ENCODE data around the gene WNT5B. TPM values are rescaled to one million over a fixed set of nuclear protein-coding genes. Genes with fewer than 3 reads are reported as not detected.
A peak's percentile ranks its signal among the peaks of the same experiment; 100 is the strongest.

Gene WNT5B
- total RNA-seq (2014; rRNA removed; shearing (Covaris generic)): 58.7 and 72.9 TPM in 2 replicates

DNA sequence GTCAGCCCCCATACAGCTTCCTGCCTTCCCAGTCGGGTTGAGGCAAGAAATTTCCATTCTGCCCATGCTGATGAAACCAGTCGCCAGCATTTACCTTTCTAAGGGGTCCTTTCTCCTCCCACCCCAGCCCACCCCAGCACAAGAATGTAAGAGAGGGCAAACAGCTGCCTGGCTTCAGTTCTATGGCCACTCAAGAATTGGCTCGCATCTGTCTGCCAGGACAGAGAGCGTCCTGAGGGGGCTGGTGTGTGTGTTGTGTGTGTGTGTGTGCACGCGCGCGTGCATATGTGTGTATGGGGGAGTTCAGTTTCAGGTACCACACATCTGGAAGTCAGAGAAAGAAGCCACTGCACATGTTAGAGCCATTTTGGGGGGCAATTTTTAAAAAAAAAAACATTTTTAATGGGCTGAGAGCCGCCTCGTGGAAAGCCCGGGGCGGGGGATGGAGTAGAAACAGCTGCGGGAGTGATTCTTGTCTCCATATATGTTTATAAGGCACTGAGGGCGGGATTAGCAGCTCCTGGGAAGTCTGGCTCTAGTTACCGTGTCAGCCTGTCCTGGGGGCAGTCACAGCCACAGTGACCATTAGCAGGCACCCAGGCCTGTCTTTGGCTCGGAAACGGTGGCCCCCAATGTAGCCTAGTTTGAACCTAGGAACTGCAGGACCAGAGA, at the start of gene WNT5B:
WNT5B (plus strand) TSS at position 566 of the 672 bp plus-strand sequence. CDS start 2,124 bp downstream, outside the sequence.
- DNase-seq (ENCODE audit: low read depth): no peak

- no peak for DNase-seq (ENCODE audit: low read depth)
Observed at GRCh38 chr12:1579651-1580435, 49.2 kb upstream of the WNT5B start.

DNA sequence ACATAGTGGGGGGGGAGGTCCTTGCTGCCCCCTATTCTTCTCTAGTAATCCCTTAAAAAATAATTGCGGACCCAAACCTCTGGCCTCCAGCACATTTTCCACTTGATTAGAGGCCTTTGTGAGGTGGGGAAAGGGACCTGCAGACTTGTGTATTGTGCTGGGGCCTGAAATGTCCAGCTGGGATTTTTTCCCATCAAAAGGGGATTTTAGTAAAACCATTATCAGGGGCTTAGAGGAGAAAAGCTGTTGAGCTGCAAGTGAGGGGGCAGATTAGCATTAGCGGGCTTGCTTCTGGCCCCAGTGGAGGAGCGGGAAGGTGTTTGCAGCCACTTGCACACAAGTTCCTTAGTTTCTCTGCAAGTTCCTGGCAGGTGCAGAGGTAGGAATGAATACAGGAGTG, 48.5 kb upstream of the WNT5B start:
- DNase-seq (ENCODE audit: low read depth): no peak

DNA sequence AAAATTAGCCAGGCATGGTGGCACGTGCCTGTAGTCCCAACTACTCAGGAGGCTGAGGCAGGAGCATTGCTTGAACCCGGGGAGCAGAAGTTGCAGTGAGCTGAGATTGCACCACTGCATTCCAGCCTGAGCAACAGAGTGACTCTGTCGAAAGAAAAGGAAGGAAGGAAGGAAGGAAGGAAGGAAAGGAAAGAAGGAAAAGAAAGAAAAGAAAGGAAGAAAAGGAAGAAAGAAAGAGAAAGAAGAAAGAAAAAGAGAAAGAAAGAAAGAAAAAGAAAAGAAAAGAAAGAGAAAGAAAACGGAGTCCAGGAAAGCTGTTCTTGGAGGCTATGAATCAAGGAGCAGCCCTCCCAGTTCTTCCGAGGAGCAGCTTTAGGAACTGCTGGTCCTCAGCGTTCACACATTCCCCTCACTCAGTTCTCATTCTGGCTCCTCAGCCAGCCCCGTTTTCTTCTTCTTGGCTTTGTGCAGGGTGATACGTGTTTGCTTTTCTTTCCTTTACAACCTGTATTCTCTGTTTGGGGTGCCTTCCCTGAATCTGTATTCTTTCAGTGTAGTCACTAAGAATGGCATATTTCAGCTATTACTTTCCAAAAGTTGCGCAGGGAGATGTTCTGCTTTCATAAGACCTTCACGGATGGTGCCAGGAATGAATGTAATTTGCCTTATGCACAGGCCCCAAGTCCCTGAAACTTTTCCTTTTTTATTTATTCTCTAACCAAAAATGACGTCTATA, 46.9 kb upstream of the WNT5B start:
- no peak for DNase-seq (ENCODE audit: low read depth)

- DNase-seq (ENCODE audit: low read depth): no peak
Observed at GRCh38 chr12:1582709-1583050, 46.4 kb upstream of the WNT5B start.

- DNase-seq (ENCODE audit: low read depth): peak; percentile 87
Observed at GRCh38 chr12:1583421-1584078, 45.5 kb upstream of the WNT5B start.

DNA sequence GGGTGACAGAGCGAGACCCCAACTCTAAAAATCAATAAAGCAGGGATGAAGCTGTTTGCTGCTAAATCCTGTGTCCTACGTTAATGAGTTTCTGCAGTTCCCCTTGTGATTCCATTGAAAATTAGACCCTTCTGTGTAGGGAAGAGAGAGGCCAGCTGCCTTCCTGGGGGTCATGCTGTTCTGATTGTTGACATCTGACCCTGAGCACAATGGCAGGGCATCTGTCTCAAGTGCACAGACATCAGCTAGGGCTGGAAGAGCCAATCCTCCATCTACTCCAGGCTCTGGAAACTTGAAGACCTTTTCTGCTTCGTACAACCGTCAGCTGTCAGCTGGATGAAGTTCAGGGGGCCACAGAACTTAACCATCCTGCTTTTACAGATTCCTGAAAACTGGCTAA, 44.7 kb upstream of the WNT5B start:
- DNase-seq (ENCODE audit: low read depth): no peak

DNA sequence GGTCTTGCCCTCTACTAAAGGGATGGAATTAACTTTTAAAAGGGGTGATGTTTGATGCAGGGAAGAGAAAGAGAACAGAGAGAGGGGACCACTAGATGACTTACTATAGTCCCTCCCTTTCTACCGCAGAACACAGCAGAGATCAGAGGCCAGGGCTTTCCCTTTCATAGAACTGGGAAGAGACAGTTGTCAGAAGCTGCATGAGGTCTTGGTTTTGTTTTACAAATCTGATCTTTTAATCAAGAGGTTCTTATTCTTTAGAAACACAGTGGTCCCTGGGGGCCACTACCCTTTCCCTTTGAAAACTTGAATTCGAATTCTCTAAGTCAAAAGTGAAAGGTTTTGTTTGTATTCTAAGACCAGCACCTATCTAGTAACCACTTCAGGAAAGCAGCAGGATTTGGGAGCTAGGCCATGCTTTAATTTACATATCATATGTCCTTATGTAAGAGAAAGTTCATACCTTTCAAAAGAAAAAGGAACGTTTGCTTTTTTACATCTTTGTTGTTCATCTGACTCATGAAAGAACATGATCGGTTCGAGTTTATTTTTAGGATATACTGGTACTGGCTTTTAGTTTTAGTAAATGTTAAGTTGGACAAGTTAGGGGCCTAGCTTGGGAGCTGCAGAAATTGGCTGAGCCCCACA, 41.0 kb upstream of the WNT5B start:
- no peak for DNase-seq (ENCODE audit: low read depth)

DNA sequence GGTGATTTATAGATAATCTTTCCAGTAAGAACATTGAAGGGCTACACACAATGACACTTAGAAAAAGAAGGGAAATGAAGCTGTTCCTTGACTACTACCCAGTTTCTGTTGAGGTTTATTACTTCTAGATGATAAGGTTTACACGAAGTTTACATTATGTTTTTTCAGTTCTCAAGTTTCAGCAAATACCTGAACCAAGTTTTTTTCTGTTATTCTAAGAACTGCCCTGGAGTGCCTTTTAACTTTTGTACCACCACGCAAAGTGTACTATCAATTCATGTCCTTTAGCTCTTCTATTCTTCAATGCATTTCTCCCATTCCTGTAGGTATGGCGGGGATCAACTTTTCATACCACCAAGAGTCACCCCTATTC, 40.5 kb upstream of the WNT5B start:
- no peak for DNase-seq (ENCODE audit: low read depth)

DNA sequence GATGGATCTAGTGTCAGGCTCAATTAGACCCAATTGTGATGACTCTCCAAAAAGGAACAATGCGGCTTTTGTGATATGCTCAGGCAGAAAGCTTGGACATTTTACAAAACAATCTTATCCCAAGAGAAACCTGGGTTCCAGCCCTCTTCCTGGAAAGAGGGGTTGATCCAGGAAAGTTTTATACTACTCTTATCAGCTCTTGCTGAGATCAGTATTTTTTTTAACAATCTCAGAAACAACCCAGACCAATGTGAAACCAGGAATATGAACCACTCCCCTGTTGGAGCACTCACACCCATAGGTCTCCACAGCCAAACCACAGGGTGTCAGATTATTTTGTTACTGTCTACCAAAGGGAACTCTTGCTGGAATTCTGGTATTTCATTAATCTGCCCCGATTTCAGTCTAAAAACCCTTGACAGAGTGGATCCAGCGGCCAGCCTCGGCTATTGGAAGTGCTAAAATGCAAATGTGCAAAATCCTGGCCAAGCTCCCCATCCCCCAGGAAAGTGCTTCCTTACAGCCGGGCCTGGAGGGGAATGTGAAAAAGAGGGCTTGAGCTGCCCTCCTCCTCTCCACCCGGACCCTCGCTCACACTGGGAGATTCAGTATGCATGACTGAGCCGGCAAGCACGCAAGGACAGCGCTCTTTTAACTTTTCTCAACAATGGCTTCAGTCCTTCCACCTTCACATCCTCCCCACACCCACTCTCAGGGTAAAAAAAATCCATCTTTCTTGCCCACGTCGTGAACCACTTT, 38.6 kb upstream of the WNT5B start:
- DNase-seq (ENCODE audit: low read depth): peak; percentile 42

DNA sequence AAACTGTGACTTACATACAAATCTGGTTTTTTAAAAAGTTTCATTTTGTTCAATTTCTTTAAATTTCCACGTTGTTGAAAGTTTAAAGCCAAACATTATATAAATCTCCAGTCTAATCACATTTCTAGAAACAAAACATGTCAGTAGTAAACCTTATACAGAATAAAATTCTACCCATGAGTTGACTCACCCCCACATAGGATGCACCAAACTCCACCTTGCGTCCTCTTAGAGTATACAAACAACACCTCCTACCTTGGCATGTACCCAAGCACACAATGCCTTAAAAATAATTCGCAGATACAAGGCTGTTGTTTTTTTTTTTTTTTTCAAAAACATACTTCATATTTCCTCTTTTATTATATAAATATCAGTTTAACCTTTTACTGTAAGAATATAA, 38.0 kb upstream of the WNT5B start:
- no peak for DNase-seq (ENCODE audit: low read depth)

- DNase-seq (ENCODE audit: low read depth): peak; percentile 61
Observed at GRCh38 chr12:1591543-1591942, 37.5 kb upstream of the WNT5B start.

DNA sequence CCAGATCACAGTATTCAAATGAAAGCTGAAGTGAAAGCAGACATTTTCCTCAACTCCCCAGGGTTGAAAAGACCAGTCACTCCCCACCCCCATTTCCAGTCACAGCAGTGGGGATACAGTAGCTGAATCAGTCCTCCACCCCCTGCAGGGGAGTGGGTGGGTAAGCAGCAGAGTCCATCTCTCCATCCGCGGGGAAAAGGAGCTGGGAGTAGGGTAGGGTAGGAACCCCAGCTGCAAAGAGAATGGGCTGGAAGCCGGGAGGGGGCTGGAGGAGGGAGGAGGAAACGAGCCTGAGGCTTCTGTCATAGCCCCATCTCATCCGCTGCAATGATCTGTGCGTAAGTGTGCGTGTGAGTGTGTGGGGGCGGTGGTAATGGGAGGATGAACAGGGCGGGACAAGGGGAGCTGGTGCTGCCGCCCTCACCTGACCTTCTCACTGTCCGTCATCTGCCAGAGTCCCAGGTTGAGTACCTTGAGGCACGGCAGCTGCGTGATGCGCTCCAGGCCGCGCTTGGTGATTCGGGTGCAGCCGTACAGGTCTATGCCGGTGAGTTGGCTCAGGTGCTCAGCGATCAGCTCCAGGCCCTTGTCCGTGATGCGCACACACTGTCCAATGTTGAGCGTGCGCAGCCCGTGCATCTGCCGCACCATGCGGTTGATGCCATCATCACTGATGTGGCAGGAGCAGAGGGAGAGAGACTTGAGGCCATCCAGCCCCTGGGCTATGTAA, 36.4 kb upstream of the WNT5B start:
- peak; percentile 73 for DNase-seq (ENCODE audit: low read depth)

DNA sequence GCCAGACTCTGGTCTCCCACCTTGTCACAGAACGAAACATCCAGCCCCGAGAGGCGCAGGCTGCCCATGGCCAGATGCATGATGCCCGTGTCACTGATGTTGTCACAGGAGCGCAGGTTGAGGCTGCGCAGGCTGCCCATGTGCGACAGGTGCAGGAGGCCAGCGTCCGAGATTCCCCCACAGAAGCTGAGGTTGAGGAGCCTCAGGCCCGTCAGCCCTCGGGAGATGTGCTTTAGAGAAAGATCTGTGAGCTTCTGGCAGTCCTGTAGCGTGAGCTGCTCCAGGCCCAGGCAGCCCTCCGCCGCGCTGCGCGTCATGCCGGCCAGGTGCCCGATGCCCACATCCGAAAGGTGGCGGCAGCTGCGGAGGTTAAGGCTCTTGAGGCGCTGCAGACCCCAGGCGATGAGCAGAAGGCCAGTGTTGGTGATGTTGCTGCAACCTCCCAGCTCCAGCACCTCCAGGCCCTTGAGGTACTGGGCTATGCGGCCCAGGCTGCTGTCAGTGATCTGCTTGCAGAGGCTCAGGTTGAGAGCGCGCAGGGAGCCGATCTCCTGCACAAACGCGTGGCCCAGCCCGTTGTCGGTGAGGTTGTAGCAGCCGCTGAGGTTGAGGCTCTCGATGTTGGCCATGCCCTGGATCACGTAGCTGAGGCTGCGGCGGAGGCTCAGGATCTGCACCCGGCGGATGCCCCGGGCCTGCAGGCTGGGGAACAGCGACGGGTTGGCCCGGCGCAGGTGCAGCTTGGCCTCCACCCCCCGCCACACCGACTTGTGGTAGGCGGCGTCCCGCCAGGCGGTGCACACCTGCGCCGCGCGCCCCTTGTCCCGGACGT, 35.6 kb upstream of the WNT5B start:
- DNase-seq (ENCODE audit: low read depth): peak; percentile 65

GRCh38 chr12:1594006-1594260, 35.1 kb upstream of the WNT5B start:
- peak; percentile 87 for DNase-seq (ENCODE audit: low read depth)

DNA sequence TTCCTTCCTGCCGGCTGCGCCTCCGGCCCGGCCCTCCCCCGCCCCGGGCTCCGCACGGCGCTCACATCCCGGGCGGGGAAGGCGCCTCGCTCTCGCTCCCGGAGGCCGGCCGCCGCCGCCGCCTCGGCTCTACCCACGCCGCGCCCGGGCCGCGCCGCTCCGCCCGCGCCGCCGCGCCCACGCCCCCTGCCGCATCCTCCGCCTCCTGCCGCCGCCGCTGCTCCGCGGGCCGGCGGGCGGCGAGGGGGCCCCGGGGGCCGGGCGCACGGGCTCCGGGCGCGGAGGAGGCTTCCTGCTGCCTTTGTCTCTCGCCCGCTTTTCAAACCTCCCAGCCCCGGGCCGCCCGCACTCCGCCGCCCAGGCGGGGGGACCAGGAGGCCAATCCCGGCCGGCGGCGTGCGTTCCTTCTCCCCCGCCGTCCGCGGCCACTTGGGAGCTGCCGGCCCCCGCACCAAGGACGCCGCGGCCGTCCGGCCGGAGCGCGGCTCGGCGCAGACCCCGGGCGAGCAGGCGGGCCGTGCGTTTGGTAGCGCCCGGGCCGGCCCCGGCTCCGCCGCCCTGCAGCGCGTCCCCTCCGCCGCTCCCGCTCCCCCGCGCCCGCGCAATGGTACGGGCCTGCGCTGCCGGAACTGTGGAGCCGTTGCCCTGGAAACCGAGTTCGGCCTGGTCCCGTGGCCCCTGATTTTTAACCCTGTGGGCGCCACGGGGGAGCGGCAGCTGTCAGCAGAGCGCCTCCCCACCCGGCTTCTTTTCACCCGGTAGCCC, 34.6 kb upstream of the WNT5B start, which contains the start of gene FBXL14:
FBXL14 (minus strand) TSS at position 321 of the 765 bp plus-strand sequence. CDS start 515 bp downstream, outside the sequence.
- DNase-seq (ENCODE audit: low read depth): peak; percentile 90

DNA sequence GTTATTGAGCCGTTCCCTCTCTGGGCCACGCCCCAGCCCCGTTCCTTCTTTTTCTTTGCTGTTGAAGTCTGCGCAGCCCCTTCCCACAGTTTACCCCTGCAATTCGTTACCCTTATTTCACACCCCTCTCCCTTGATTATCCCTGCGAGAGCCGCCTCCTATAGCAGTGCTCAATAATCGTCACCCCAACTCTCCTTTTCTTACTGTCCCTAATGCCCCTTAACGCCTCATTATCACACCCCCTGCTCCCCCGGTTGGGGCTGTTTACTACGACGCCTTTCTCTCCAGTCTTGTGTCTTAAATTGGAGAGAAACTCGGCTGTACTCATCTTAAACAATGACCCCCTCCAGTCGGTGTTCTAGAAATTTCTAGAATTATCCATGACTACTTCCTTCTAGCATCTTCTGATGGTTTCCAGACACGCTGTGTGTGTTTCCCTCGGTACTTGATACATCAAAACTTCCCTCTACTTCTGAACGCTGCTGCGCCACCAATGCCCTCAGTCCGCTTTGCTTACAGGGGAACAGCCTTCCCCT, 33.9 kb upstream of the WNT5B start:
- DNase-seq (ENCODE audit: low read depth): no peak

DNA sequence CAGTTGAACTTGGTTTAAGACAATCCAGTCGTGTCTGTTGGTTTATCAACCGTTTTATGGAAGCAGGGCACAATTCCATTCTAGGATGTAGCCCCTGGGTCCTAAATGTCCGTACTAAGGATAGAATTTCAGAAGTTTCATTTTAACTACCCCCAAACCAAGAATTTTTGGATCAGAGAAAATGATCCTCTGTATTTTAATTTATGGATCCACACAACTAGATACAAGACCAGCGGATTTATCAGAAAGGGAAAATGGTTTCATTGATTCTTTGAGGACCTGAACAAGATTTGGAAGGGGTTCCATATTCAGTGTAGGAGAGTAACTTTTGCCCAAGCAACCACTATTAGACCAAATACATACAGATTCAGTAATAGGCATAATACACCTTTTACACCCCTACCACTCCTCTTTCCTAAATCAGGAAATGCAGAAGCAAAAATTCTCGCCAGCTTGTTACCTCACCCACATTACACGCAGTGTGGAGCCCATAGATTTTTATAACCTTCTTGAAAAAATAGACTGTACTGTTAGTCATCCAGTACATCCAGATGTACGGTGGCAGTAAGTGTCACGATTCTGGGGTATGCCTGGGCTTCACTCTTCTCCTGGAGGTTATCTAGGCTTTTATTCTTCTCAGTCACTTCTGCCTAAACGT, 33.2 kb upstream of the WNT5B start:
- no peak for DNase-seq (ENCODE audit: low read depth)

Data from Daoy (cell line).